CD4-positive, CD25-positive, alpha-beta regulatory T cell (primary cell): ENCODE data around the gene TNP2. TPM values are rescaled to one million over a fixed set of nuclear protein-coding genes. Genes with fewer than 3 reads are reported as not detected.
"Not testable (repeated sequence)": the region's sequence is repeated elsewhere in the genome, so short reads cannot be mapped to it uniquely, and the experiment has no call there.

Source experiments
- ATAC-seq, 2 donors: fragments of 150-1000 bp; cut with Tn5 transposase; one replicate each; pipeline ENCODE4 v1.10.0; 2021; ENCODE audit warnings: low read depth in 2 of 2, moderate number of reproducible peaks in 2 of 2, moderate library complexity in 1 of 2
- DNase-seq, 3 donors: peaks; one replicate each; pipeline versions ENCODE4 v3.0.0 to v3.0.0-alpha.2; 2012 to 2022; ENCODE audit warnings: mixed read lengths in 1 of 3
- H3K27ac ChIP-seq: one replicate; pipeline ENCODE4 v1.7.0; 2013; ENCODE audit warnings: mild to moderate bottlenecking, low read length; ENCODE audit not compliant: insufficient read depth, poor library complexity, severe bottlenecking
- H3K27me3 ChIP-seq: one replicate; pipeline ENCODE4 v1.7.0; 2013; ENCODE audit warnings: low read length; ENCODE audit not compliant: control insufficient read depth, insufficient read depth
- H3K36me3 ChIP-seq: one replicate; pipeline ENCODE4 v1.7.0; 2013; ENCODE audit warnings: mild to moderate bottlenecking, low read length, moderate library complexity; ENCODE audit not compliant: control insufficient read depth, insufficient read depth
- H3K4me1 ChIP-seq: 2 replicates; pipeline ENCODE4 v1.7.0; 2013; ENCODE audit warnings: mild to moderate bottlenecking, low read length; ENCODE audit not compliant: insufficient read depth, control insufficient read depth, poor library complexity, severe bottlenecking
- H3K4me3 ChIP-seq: one replicate; pipeline ENCODE4 v1.7.0; 2013; ENCODE audit warnings: low read depth, mild to moderate bottlenecking, low read length, moderate library complexity
- H3K9me3 ChIP-seq, 2 experiments: 1 replicate in 1 of 2; 2 replicates in 1 of 2; pipeline ENCODE4 v1.7.0; 2013; ENCODE audit warnings: low read length in 2 of 2, mild to moderate bottlenecking in 1 of 2, moderate library complexity in 1 of 2; ENCODE audit not compliant: control insufficient read depth in 2 of 2
- H3K27ac Mint-ChIP-seq, 3 donors: one replicate each; pipeline ENCODE4 v1.8.0; 2020 to 2022; ENCODE audit warnings: mild to moderate bottlenecking in 3 of 3, mixed read lengths in 3 of 3, moderate library complexity in 2 of 3
- H3K27me3 Mint-ChIP-seq: one replicate; pipeline ENCODE4 v1.8.0; 2022; ENCODE audit warnings: mild to moderate bottlenecking, mixed read lengths
- H3K36me3 Mint-ChIP-seq: one replicate; pipeline ENCODE4 v1.8.0; 2020; ENCODE audit warnings: mixed read lengths
- H3K4me1 Mint-ChIP-seq, 4 donors: one replicate each; pipeline ENCODE4 v1.8.0; 2020 to 2022; ENCODE audit warnings: mixed read lengths in 4 of 4, mild to moderate bottlenecking in 1 of 4
- H3K4me3 Mint-ChIP-seq, 4 donors: one replicate each; pipeline ENCODE4 v1.8.0; 2020 to 2022; ENCODE audit warnings: mild to moderate bottlenecking in 4 of 4, mixed read lengths in 4 of 4, moderate library complexity in 3 of 4
- H3K9me3 Mint-ChIP-seq, 7 donors: one replicate each; pipeline ENCODE4 v1.8.0; 2020 to 2022; ENCODE audit warnings: mixed read lengths in 7 of 7, mild to moderate bottlenecking in 3 of 7, moderate library complexity in 2 of 7
- polyA plus RNA-seq, 4 donors: library from polyadenylated mRNA; unstranded; fragments of 300-500 nt; fragmentation: Illumina TruSeq; gene quantifications; one replicate each; pipeline ENCODE4 v1.2.3, GENCODE V29; 2021
- total RNA-seq: library from RNA; stranded (reverse); gene quantifications from one replicate; pipeline ENCODE4 v1.2.3, GENCODE V29; 2022

The TNP2 gene
- total and polyA plus RNA-seq, 5 donors from 2014 or later = not detected

GRCh38 chr16:11224096-11224893 lies 44.8 kb downstream of the TNP2 start:
- no peaks in the 10 kb centered on the region for H3K27me3 Mint-ChIP-seq
- H3K9me3 Mint-ChIP-seq = peaks cover 0 to 1% (median 0%) of the 10 kb centered on the region in 7 donors
- H3K27ac Mint-ChIP-seq = peak overlapping the region; percentile 97 to 98 (median 97)
- Histone ChIP-seq H3K4me1 (peaks cover 31% of the 10 kb centered on the region), H3K4me3 (peak overlapping the region; percentile 13), H3K27ac (peak overlapping the region; percentile 84), H3K27me3 (no peaks in the 10 kb centered on the region), H3K9me3 (no peaks in the 10 kb centered on the region), H3K36me3 (no peaks in the 10 kb centered on the region)
- peak overlapping the region; percentile 76 to 92 (median 81) for H3K4me3 Mint-ChIP-seq
- ATAC-seq = peak; percentile 69 to 75
- peaks cover 4 to 57% (median 32%) of the 10 kb centered on the region in 4 donors for H3K4me1 Mint-ChIP-seq
- DNase-seq = peak; percentile 25 to 94 (median 51)
- H3K36me3 Mint-ChIP-seq = no peaks in the 10 kb centered on the region

GRCh38 chr16:11220507-11220906 lies 48.6 kb downstream of the TNP2 start:
- peaks cover 25% of the 10 kb centered on the region for H3K4me1 ChIP-seq
- H3K4me1 Mint-ChIP-seq = peaks cover 3 to 41% (median 24%) of the 10 kb centered on the region in 4 donors
- not testable (repeated sequence) for H3K9me3 ChIP-seq, H3K36me3 Mint-ChIP-seq, H3K27me3 Mint-ChIP-seq, H3K27ac ChIP-seq, H3K4me3 Mint-ChIP-seq, DNase-seq, H3K36me3 ChIP-seq, H3K4me3 ChIP-seq, H3K27me3 ChIP-seq, ATAC-seq
- H3K9me3 Mint-ChIP-seq = peaks cover 0 to 15% (median 0%) of the 10 kb centered on the region in 7 donors
- peak overlapping the region in 1 of 3 donors; percentile 32 for H3K27ac Mint-ChIP-seq

- Mint-ChIP-seq H3K36me3 (no peaks in the 10 kb centered on the region), H3K4me1 (peaks cover 0 to 28% (median 14%) of the 10 kb centered on the region in 4 donors), H3K27ac (peak overlapping the region in 1 of 3 donors; percentile 60), H3K9me3 (peaks cover 0 to 16% (median 0%) of the 10 kb centered on the region in 7 donors), H3K4me3 (peak overlapping the region in 1 of 4 donors; percentile 67), H3K27me3 (no peaks in the 10 kb centered on the region)
- Histone ChIP-seq H3K4me1 (peaks cover 12% of the 10 kb centered on the region), H3K36me3 (no peaks in the 10 kb centered on the region), H3K27ac (no peak overlapping the region), H3K27me3 (no peaks in the 10 kb centered on the region), H3K9me3 (peaks cover 0 to 9% of the 10 kb centered on the region in 2 experiments), H3K4me3 (no peak overlapping the region)
- DNase-seq (peak in 1 of 3 donors; percentile 53), ATAC-seq (no peak)
Measured at GRCh38 chr16:11219178-11219577, 49.9 kb downstream of the TNP2 start.

- peaks cover 0 to 16% (median 0%) of the 10 kb centered on the region in 7 donors for H3K9me3 Mint-ChIP-seq
- no peaks in the 10 kb centered on the region for H3K27me3 ChIP-seq
- no peak overlapping the region for H3K27ac ChIP-seq
- DNase-seq (peak in 1 of 3 donors; percentile 26), ATAC-seq (no peak)
- no peaks in the 10 kb centered on the region for H3K36me3 Mint-ChIP-seq
- peaks cover 0 to 24% (median 11%) of the 10 kb centered on the region in 4 donors for H3K4me1 Mint-ChIP-seq
- H3K27me3 Mint-ChIP-seq = no peaks in the 10 kb centered on the region
- peaks cover 0 to 9% of the 10 kb centered on the region in 2 experiments for H3K9me3 ChIP-seq
- H3K27ac Mint-ChIP-seq = peak overlapping the region in 1 of 3 donors; percentile 60
- no peaks in the 10 kb centered on the region for H3K36me3 ChIP-seq
- H3K4me1 ChIP-seq = peaks cover 6% of the 10 kb centered on the region
- H3K4me3 Mint-ChIP-seq = no peak overlapping the region
- no peak overlapping the region for H3K4me3 ChIP-seq
Measured at GRCh38 chr16:11218604-11218962, 50.5 kb downstream of the TNP2 start.

Other genes starting within 250 kb of the TNP2 start
- gene SOCS1, start 13.1 kb downstream of the TNP2 start, total RNA-seq = 91.5 TPM
- gene SOCS1, start 13.1 kb downstream of the TNP2 start, polyA plus RNA-seq = 10 to 100 TPM in 2 of 4 donors, 1 to 10 TPM in 2; 8.6 to 15.2 (median 9.7) TPM
- gene PRM3, start 4.3 kb upstream of the TNP2 start, total RNA-seq = not detected
- gene PRM3, start 4.3 kb upstream of the TNP2 start, polyA plus RNA-seq = not detected
- gene PRM2, start 7.2 kb upstream of the TNP2 start, total RNA-seq = not detected
- not detected for gene PRM2, start 7.2 kb upstream of the TNP2 start, polyA plus RNA-seq
- not detected for gene PRM1, start 12.0 kb upstream of the TNP2 start, total RNA-seq
- not detected for gene PRM1, start 12.0 kb upstream of the TNP2 start, polyA plus RNA-seq
- gene RMI2, start 76.1 kb upstream of the TNP2 start, total RNA-seq = 4.3 TPM
- 10 to 100 TPM in 2 of 4 donors, 1 to 10 TPM in 2; 7.4 to 15.3 (median 11.1) TPM for gene RMI2, start 76.1 kb upstream of the TNP2 start, polyA plus RNA-seq